ENCODE results near the gene GNG12. TPM values are rescaled to one million over a fixed set of nuclear protein-coding genes. Genes with fewer than 3 reads are reported as not detected.

The GNG12 gene
- polyA plus RNA-seq, 3 donors: 0.03 TPM; not detected in 2

DNA sequence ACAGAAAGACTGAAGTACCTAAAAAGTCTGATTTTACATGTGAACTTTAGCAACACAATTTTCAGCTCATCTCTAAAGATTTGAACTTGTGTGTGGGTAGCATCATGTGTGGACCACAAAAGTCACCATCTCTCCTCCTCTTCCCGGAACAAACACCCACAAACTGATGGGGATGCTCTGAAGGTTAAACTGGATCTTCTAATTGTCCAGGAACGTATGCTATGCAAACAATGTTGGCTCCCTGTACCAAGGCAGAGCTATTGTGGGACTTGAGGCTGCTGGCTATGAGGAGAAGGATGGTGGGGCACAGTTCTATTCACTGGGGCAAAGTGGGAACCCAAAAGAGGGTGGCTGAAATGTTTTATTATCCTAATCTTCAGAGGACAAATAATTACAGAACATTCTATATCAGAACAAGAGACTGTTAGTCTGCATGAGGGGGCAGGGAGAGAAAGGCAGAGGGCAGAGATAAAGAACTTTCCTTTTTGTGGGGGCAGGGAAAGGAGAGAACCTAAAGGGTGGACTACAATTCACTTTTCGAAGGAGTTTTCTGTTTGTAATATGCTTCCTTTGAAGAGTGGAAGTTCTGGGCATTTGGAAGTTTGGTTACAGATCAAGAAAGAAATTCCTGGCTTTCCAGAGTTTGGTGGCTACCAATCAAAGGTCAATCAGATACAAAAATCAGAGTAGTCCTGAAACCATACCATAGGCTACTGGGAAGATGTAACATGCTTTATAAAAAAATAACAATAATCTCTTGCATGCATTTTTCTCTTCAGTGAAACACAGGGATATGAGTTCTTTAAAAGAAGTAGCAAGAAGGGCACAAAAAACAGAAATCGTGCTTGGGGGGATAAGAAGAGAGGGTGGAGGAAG lies 85.4 kb downstream of the GNG12 start:
- no peak for DNase-seq
- no peaks in the 10 kb centered on the region for H4K20me1 ChIP-seq (ENCODE audit: insufficient read depth, low read length)
- no peaks in the 10 kb centered on the region for H3K36me3 ChIP-seq (replicated peaks in 1 of 2; ENCODE audit: control insufficient read depth in 1 of 2, insufficient read depth in 2 of 2, low read length in 2 of 2)
- H3K4me3 ChIP-seq (replicated peaks in 1 of 3; ENCODE audit: low read depth in 2 of 3, low read length in 3 of 3): no peak overlapping the region
- H3K27me3 Mint-ChIP-seq (ENCODE audit: low read depth in 3 of 3): peaks cover 0 to 9% (median 3%) of the 10 kb centered on the region in 3 donors
- H3K27me3 ChIP-seq (ENCODE audit: control insufficient read depth in 2 of 2, insufficient read depth in 2 of 2, low read length in 2 of 2): no peaks in the 10 kb centered on the region
- peak overlapping the region; percentile 17 for H2AFZ ChIP-seq (ENCODE audit: insufficient read depth, low read depth, low read length, poor library complexity, severe bottlenecking)
- H3K9me3 Mint-ChIP-seq: no peaks in the 10 kb centered on the region
- H3K4me1 ChIP-seq (ENCODE audit: control insufficient read depth in 1 of 2, insufficient read depth in 2 of 2, low read length in 2 of 2): no peaks in the 10 kb centered on the region
- TF ChIP-seq, protein P1, sequence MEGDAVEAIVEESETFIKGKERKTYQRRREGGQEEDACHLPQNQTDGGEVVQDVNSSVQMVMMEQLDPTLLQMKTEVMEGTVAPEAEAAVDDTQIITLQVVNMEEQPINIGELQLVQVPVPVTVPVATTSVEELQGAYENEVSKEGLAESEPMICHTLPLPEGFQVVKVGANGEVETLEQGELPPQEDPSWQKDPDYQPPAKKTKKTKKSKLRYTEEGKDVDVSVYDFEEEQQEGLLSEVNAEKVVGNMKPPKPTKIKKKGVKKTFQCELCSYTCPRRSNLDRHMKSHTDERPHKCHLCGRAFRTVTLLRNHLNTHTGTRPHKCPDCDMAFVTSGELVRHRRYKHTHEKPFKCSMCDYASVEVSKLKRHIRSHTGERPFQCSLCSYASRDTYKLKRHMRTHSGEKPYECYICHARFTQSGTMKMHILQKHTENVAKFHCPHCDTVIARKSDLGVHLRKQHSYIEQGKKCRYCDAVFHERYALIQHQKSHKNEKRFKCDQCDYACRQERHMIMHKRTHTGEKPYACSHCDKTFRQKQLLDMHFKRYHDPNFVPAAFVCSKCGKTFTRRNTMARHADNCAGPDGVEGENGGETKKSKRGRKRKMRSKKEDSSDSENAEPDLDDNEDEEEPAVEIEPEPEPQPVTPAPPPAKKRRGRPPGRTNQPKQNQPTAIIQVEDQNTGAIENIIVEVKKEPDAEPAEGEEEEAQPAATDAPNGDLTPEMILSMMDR (IDR thresholded peaks at IDR 0.05): no peak
- intact Hi-C loops (cut with micrococcal nuclease): no loop called here
- H3K9me3 ChIP-seq (replicated peaks in 1 of 2; ENCODE audit: control insufficient read depth in 1 of 2, insufficient read depth in 1 of 2, low read length in 2 of 2): no peaks in the 10 kb centered on the region
- peaks cover 16% of the 10 kb centered on the region for H3K4me1 Mint-ChIP-seq
- H3K4me3 Mint-ChIP-seq: no peak overlapping the region
- no peak overlapping the region for H3K9ac ChIP-seq (ENCODE audit: insufficient read depth, low read length, poor library complexity, severe bottlenecking)
- no peaks in the 10 kb centered on the region for H3K36me3 Mint-ChIP-seq
- H3K79me2 ChIP-seq (ENCODE audit: insufficient read depth, low read length): no peaks in the 10 kb centered on the region
- peak overlapping the region in 1 of 7 donors; percentile 25 for H3K27ac Mint-ChIP-seq
- H3K4me2 ChIP-seq (replicated peaks; ENCODE audit: extremely low read depth, low read length, poor library complexity, severe bottlenecking): no peak overlapping the region
- WGBS (ENCODE audit: insufficient coverage): 90% methylated on average over 1 of the region's 4 CpGs
- no peak overlapping the region for H3K27ac ChIP-seq (ENCODE audit: low read depth in 1 of 2, low read length in 2 of 2)

DNA sequence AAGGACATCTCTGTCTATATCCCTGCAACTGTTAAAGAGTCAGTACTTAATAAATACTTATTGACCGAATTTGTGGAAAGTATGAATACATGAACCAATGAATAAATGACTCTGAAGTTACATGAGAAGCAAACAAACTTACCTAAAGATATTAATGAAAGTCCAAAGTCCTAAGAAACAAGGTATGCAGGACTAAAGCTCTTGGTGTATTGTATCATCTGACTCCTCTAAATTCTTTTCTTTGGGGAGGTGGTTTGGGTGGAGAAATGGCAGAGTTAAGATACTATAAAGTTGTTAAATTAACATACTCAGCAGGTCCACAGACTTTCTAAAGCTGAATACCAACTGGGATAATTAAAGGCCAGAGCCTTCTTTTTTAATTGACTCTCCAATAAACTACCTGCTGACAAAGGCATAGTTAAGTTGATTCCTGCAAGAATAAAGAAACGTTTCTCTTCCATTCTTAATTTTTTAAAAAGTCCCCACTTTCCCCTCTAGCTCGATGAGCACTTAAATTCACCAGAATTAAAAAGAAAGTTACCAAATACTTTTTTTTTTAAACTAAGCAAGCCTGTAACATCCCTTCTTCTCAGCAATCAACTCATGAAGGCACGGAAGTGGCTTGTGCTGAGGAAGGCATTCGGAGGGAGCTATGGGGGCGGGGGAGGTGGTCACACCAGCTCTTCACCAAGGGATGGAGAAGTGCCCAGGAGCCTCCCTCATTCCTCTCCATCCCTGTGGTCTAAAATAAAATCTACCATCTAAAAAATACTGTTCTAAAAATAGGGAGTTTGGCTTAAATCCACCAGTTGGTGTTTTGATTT lies 87.2 kb downstream of the GNG12 start:
- no peaks in the 10 kb centered on the region for H4K20me1 ChIP-seq (ENCODE audit: insufficient read depth, low read length)
- H3K4me2 ChIP-seq (replicated peaks; ENCODE audit: extremely low read depth, low read length, poor library complexity, severe bottlenecking): no peak overlapping the region
- no peak for DNase-seq
- H3K36me3 Mint-ChIP-seq: no peaks in the 10 kb centered on the region
- H3K27ac Mint-ChIP-seq: no peak overlapping the region
- intact Hi-C loops (cut with micrococcal nuclease): no loop called here
- peaks cover 0 to 9% (median 3%) of the 10 kb centered on the region in 3 donors for H3K27me3 Mint-ChIP-seq (ENCODE audit: low read depth in 3 of 3)
- 33% methylated on average over 1 of the region's 6 CpGs for WGBS (ENCODE audit: insufficient coverage)
- no peaks in the 10 kb centered on the region for H3K9me3 ChIP-seq (replicated peaks in 1 of 2; ENCODE audit: control insufficient read depth in 1 of 2, insufficient read depth in 1 of 2, low read length in 2 of 2)
- H3K9ac ChIP-seq (ENCODE audit: insufficient read depth, low read length, poor library complexity, severe bottlenecking): no peak overlapping the region
- H3K27me3 ChIP-seq (ENCODE audit: control insufficient read depth in 2 of 2, insufficient read depth in 2 of 2, low read length in 2 of 2): no peaks in the 10 kb centered on the region
- H3K9me3 Mint-ChIP-seq: no peaks in the 10 kb centered on the region
- H3K79me2 ChIP-seq (ENCODE audit: insufficient read depth, low read length): no peaks in the 10 kb centered on the region
- no peaks in the 10 kb centered on the region for H3K4me1 ChIP-seq (ENCODE audit: control insufficient read depth in 1 of 2, insufficient read depth in 2 of 2, low read length in 2 of 2)
- no peak overlapping the region for H3K27ac ChIP-seq (ENCODE audit: low read depth in 1 of 2, low read length in 2 of 2)
- no peak overlapping the region for H2AFZ ChIP-seq (ENCODE audit: insufficient read depth, low read depth, low read length, poor library complexity, severe bottlenecking)
- no peak overlapping the region for H3K4me3 Mint-ChIP-seq
- no peaks in the 10 kb centered on the region for H3K36me3 ChIP-seq (replicated peaks in 1 of 2; ENCODE audit: control insufficient read depth in 1 of 2, insufficient read depth in 2 of 2, low read length in 2 of 2)
- peaks cover 16% of the 10 kb centered on the region for H3K4me1 Mint-ChIP-seq
- TF ChIP-seq, protein P1 (IDR thresholded peaks at IDR 0.05): no peak
- H3K4me3 ChIP-seq (replicated peaks in 1 of 3; ENCODE audit: low read depth in 2 of 3, low read length in 3 of 3): no peak overlapping the region

Measured in CD14-positive monocyte (primary cell).